Lung (tissue), 12 donors: ENCODE results near the gene ASIP. TPM values are rescaled to one million over a fixed set of nuclear protein-coding genes. Genes with fewer than 3 reads are reported as not detected.
"Not testable (repeated sequence)": the region's sequence is repeated elsewhere in the genome, so short reads cannot be mapped to it uniquely, and the experiment has no call there.

ENCODE experiments used
- ATAC-seq: fragments of 200-7000 bp; cut with Tn5 transposase; one replicate; pipeline ENCODE4 v1.9.1; 2020; ENCODE audit warnings: moderate number of reproducible peaks; ENCODE audit not compliant: insufficient read depth, low FRiP score
- DNase-seq, 3 donors: peaks; one replicate each; pipeline ENCODE4 v3.0.0-alpha.2; 2013 to 2017
- H3K27ac ChIP-seq, 2 donors: one replicate each; pipeline ENCODE4 v1.5.1; 2013; ENCODE audit warnings: mild to moderate bottlenecking in 2 of 2, moderate library complexity in 2 of 2, control low read depth in 1 of 2, inconsistent platforms in 1 of 2, low read depth in 1 of 2, low read length in 1 of 2
- H3K27me3 ChIP-seq, 3 donors: one replicate each; pipeline ENCODE4 v1.5.1; 2013; ENCODE audit warnings: low read length in 2 of 3; ENCODE audit not compliant: control insufficient read depth in 3 of 3, insufficient read depth in 3 of 3
- H3K36me3 ChIP-seq, 4 donors: one replicate each; pipeline ENCODE4 v1.5.1; 2013; ENCODE audit warnings: low read length in 4 of 4, mild to moderate bottlenecking in 1 of 4, moderate library complexity in 1 of 4; ENCODE audit not compliant: control insufficient read depth in 4 of 4, insufficient read depth in 4 of 4
- H3K4me1 ChIP-seq, 5 donors: one replicate each; pipeline ENCODE4 v1.5.1; 2013; ENCODE audit warnings: low read length in 5 of 5, mild to moderate bottlenecking in 2 of 5, moderate library complexity in 1 of 5; ENCODE audit not compliant: control insufficient read depth in 5 of 5, insufficient read depth in 5 of 5
- H3K4me3 ChIP-seq: one replicate; pipeline ENCODE4 v1.5.1; 2013; ENCODE audit warnings: mild to moderate bottlenecking, control low read depth, moderate library complexity
- H3K9ac ChIP-seq, 2 donors: one replicate each; pipeline ENCODE4 v1.5.1; 2013; ENCODE audit warnings: low read length in 2 of 2, control low read depth in 1 of 2; ENCODE audit not compliant: insufficient read depth in 1 of 2
- H3K9me3 ChIP-seq, 4 donors: one replicate each; pipeline ENCODE4 v1.5.1; 2013; ENCODE audit warnings: low read length in 3 of 4, mild to moderate bottlenecking in 1 of 4, moderate library complexity in 1 of 4; ENCODE audit not compliant: control insufficient read depth in 4 of 4, insufficient read depth in 3 of 4
- CTCF ChIP-seq: IDR thresholded peaks from 2 replicates; pipeline ENCODE4 v1.5.1; 2012; ENCODE audit warnings: mild to moderate bottlenecking; ENCODE audit errors: control extremely low read depth, extremely low read depth
- WGBS, 2 donors: extraction: QIAGEN DNeasy Blood & Tissue Kit; methylation state at CpG; one replicate each; pipeline ENCODE4 v1.1.7; 2013; 5-methylcytosine and 5-hydroxymethylcytosine counted together
- polyA plus RNA-seq, 2 donors: library from polyadenylated mRNA; stranded (reverse); fragments of 200-250 nt; gene quantifications; one replicate each; pipeline ENCODE4 v1.2.1, GENCODE V29; 2013
- total RNA-seq, 2 donors: library from RNA; depleted of rRNA in 1 of 2; stranded (reverse); fragments of >200 nt in 1 of 2; gene quantifications; one replicate each; pipeline ENCODE4 v1.2.1, GENCODE V29; 2014 to 2021
- donor health status: control.
- donor health status: control.
- donor health status: Bipolar disorder and iron deficiency.
- donor health status: healthy.
- donor health status: DM: yes; HTN: yes; CAD: no.

The ASIP gene
- total and polyA plus RNA-seq, 4 donors = 0.15 to 0.87 TPM; not detected in 2

GRCh38 chr20:34295284-34295683, 54.1 kb downstream of the ASIP start:
- ATAC-seq = no peak
- H3K4me3 ChIP-seq = no peak overlapping the region
- no peak for TF ChIP-seq CTCF
- 95 to 96% methylated on average over 24 of the region's 24 CpGs for WGBS, 2 donors
- H3K27me3 ChIP-seq = no peaks in the 10 kb centered on the region
- H3K9ac ChIP-seq = no peak overlapping the region
- peaks cover 0 to 3% (median under 1%) of the 10 kb centered on the region in 5 donors for H3K4me1 ChIP-seq
- peaks cover 5 to 27% (median 19%) of the 10 kb centered on the region in 4 donors for H3K36me3 ChIP-seq
- H3K27ac ChIP-seq = no peak overlapping the region
- no peak for DNase-seq
- no peaks in the 10 kb centered on the region for H3K9me3 ChIP-seq

GRCh38 chr20:34296468-34296867, 55.2 kb downstream of the ASIP start:
- Histone ChIP-seq H3K36me3 (peaks cover 5 to 17% (median 12%) of the 10 kb centered on the region in 4 donors), H3K9ac (no peak overlapping the region), H3K4me3 (no peak overlapping the region), H3K9me3 (no peaks in the 10 kb centered on the region), H3K4me1 (peaks cover 0 to 15% (median 8%) of the 10 kb centered on the region in 5 donors), H3K27ac (no peak overlapping the region), H3K27me3 (no peaks in the 10 kb centered on the region)
- TF ChIP-seq CTCF = no peak
- DNase-seq = no peak
- 92 to 93% methylated on average over 3 of the region's 3 CpGs for WGBS, 2 donors
- no peak for ATAC-seq

GRCh38 chr20:34298294-34298784, 57.1 kb downstream of the ASIP start:
- not testable (repeated sequence) for H3K27ac ChIP-seq, H3K9ac ChIP-seq, ATAC-seq, H3K27me3 ChIP-seq, H3K36me3 ChIP-seq, H3K4me3 ChIP-seq, DNase-seq, H3K9me3 ChIP-seq
- WGBS, 2 donors = 69 to 100% methylated on average over 3 to 10 of the region's 15 CpGs
- peaks cover 0 to 26% (median 11%) of the 10 kb centered on the region in 5 donors for H3K4me1 ChIP-seq

- Histone ChIP-seq H3K4me3 (no peak overlapping the region), H3K36me3 (peaks cover 0 to 5% (median 0%) of the 10 kb centered on the region in 4 donors), H3K4me1 (peaks cover 0 to 26% (median 11%) of the 10 kb centered on the region in 5 donors), H3K9ac (no peak overlapping the region), H3K27ac (no peak overlapping the region), H3K9me3 (no peaks in the 10 kb centered on the region), H3K27me3 (no peaks in the 10 kb centered on the region)
- WGBS, 2 donors = 73 to 76% methylated on average over 11 of the region's 11 CpGs
- ATAC-seq (no peak), DNase-seq (no peak)
- no peak for TF ChIP-seq CTCF
These were observed 58.5 kb downstream of the ASIP start for GRCh38 chr20:34299556-34300255.
